ENCODE measurements around the gene DLX3.

The DLX3 gene

GRCh38 chr17:50003911-50004310 is 8.9 kb upstream of the DLX3 start:
- H3K27me3 ChIP-seq (ENCODE audit: low read length): no peaks in the 10 kb centered on the region
- no peak overlapping the region for H3K9ac ChIP-seq (ENCODE audit: low read length)
- H3K4me3 ChIP-seq (ENCODE audit: insufficient read depth, low read length, poor library complexity, severe bottlenecking): no peak overlapping the region
- H3K9me3 ChIP-seq (ENCODE audit: insufficient read depth, low read length): no peaks in the 10 kb centered on the region
- H4K20me1 ChIP-seq (ENCODE audit: low read depth, low read length): no peaks in the 10 kb centered on the region
- H2AFZ ChIP-seq (ENCODE audit: low read depth, low read length, severe bottlenecking): no peak overlapping the region
- no peak for TF ChIP-seq EZH2phosphoT487 (conservative IDR thresholded peaks at IDR 0.05; ENCODE audit: low read length)
- no peak for TF ChIP-seq CTCF (IDR thresholded peaks at IDR 0.05; ENCODE audit: insufficient read depth, low read length, poor library complexity, severe bottlenecking)
- H3K36me3 ChIP-seq (ENCODE audit: low read length): no peaks in the 10 kb centered on the region
- H3K4me2 ChIP-seq (ENCODE audit: low read depth, low read length, poor library complexity, severe bottlenecking): no peak overlapping the region
- no peak overlapping the region for H3K27ac ChIP-seq (ENCODE audit: low read depth, low read length)
- H3K9me2 ChIP-seq (replicated peaks; ENCODE audit: insufficient read depth, low read length): no peaks in the 10 kb centered on the region
- no peaks in the 10 kb centered on the region for H3F3A ChIP-seq (ENCODE audit: insufficient read depth)
- no peaks in the 10 kb centered on the region for H3K79me2 ChIP-seq (ENCODE audit: insufficient read depth, low read length)

GRCh38 chr17:49998836-49999511 is 4.0 kb upstream of the DLX3 start:
- no peak overlapping the region for H3K4me3 ChIP-seq (ENCODE audit: insufficient read depth, low read length, poor library complexity, severe bottlenecking)
- H3K79me2 ChIP-seq (ENCODE audit: insufficient read depth, low read length): no peaks in the 10 kb centered on the region
- H4K20me1 ChIP-seq (ENCODE audit: low read depth, low read length): no peaks in the 10 kb centered on the region
- no peaks in the 10 kb centered on the region for H3K36me3 ChIP-seq (ENCODE audit: low read length)
- no peaks in the 10 kb centered on the region for H3K9me3 ChIP-seq (ENCODE audit: insufficient read depth, low read length)
- H3K9me2 ChIP-seq (replicated peaks; ENCODE audit: insufficient read depth, low read length): no peaks in the 10 kb centered on the region
- no peak for TF ChIP-seq CTCF (IDR thresholded peaks at IDR 0.05; ENCODE audit: insufficient read depth, low read length, poor library complexity, severe bottlenecking)
- TF ChIP-seq EZH2phosphoT487 (conservative IDR thresholded peaks at IDR 0.05; ENCODE audit: low read length): no peak
- H3K9ac ChIP-seq (ENCODE audit: low read length): no peak overlapping the region
- H3K27me3 ChIP-seq (ENCODE audit: low read length): no peaks in the 10 kb centered on the region
- peak overlapping the region; percentile 95 for H2AFZ ChIP-seq (ENCODE audit: low read depth, low read length, severe bottlenecking)
- H3K27ac ChIP-seq (ENCODE audit: low read depth, low read length): no peak overlapping the region
- H3K4me2 ChIP-seq (ENCODE audit: low read depth, low read length, poor library complexity, severe bottlenecking): no peak overlapping the region
- no peaks in the 10 kb centered on the region for H3F3A ChIP-seq (ENCODE audit: insufficient read depth)

GRCh38 chr17:49997773-49998703 is 3.0 kb upstream of the DLX3 start:
- Histone ChIP-seq H2AFZ (ENCODE audit: low read depth, low read length, severe bottlenecking) (peak overlapping the region; percentile 95), H3K4me2 (ENCODE audit: low read depth, low read length, poor library complexity, severe bottlenecking) (peak overlapping the region; percentile 16), H3K9me2 (replicated peaks; ENCODE audit: insufficient read depth, low read length) (no peaks in the 10 kb centered on the region), H3K9ac (ENCODE audit: low read length) (no peak overlapping the region), H3K79me2 (ENCODE audit: insufficient read depth, low read length) (no peaks in the 10 kb centered on the region), H3K4me3 (ENCODE audit: insufficient read depth, low read length, poor library complexity, severe bottlenecking) (no peak overlapping the region), H3F3A (ENCODE audit: insufficient read depth) (no peaks in the 10 kb centered on the region), H3K27me3 (ENCODE audit: low read length) (no peaks in the 10 kb centered on the region), H4K20me1 (ENCODE audit: low read depth, low read length) (no peaks in the 10 kb centered on the region), H3K27ac (ENCODE audit: low read depth, low read length) (no peak overlapping the region), H3K36me3 (ENCODE audit: low read length) (no peaks in the 10 kb centered on the region), H3K9me3 (ENCODE audit: insufficient read depth, low read length) (no peaks in the 10 kb centered on the region)
- TF ChIP-seq EZH2phosphoT487 (conservative IDR thresholded peaks at IDR 0.05; ENCODE audit: low read length) (no peak), CTCF (IDR thresholded peaks at IDR 0.05; ENCODE audit: insufficient read depth, low read length, poor library complexity, severe bottlenecking) (peak; percentile 76)

Data from SU-DHL-6 (cell line).